Endothelial cell of umbilical vein (primary cell): Measurements from ENCODE around the gene ISL1. TPM values are rescaled to one million over a fixed set of nuclear protein-coding genes. Genes with fewer than 3 reads are reported as not detected.

ENCODE experiments used
- BruUV-seq: library from RNA; stranded (reverse); fragments of 400-500 nt; replicated peaks from 2 replicates; lab custom pipeline; 2021; lab: Mats Ljungman, UMichigan
- CTCF ChIA-PET: fragments of 300-600, 350-600 bp; sonication (Branson Sonifier 250); formaldehyde crosslinking; loops from one replicate; lab custom pipeline; 2021; ENCODE audit warnings: antibody characterized with exemption, inconsistent platforms; lab: Charles Lee
- POLR2A ChIA-PET: fragments of 300-600, 350-600 bp; sonication (Branson Sonifier 250); formaldehyde crosslinking; loops from one replicate; lab custom pipeline; 2021; ENCODE audit warnings: antibody characterized with exemption, inconsistent platforms; lab: Charles Lee
- DNase-seq: peaks from one replicate; pipeline ENCODE4 v3.0.0-alpha.2; 2011; ENCODE audit warnings: low read depth, low spot score
- FAIRE-seq: peaks from 2 replicates; lab custom pipeline; 2011; peaks lifted over from hg19 to GRCh38; lab: Jason Lieb, UNC
- H2AFZ ChIP-seq: 2 replicates; pipeline ENCODE4 v1.6.0; 2012; ENCODE audit warnings: low read depth, low read length, control low read depth, inconsistent platforms
- H3K27ac ChIP-seq: 2 replicates; pipeline ENCODE4 v1.5.1; 2011; ENCODE audit warnings: low read depth, mild to moderate bottlenecking, control low read depth, low read length, moderate library complexity; ENCODE audit not compliant: insufficient read depth
- H3K27me3 ChIP-seq, 2 experiments: 2 replicates each; pipeline versions ENCODE4 v1.6.0 to v1.6.1; 2011; ENCODE audit warnings: low read length in 2 of 2, mixed read lengths in 1 of 2; ENCODE audit not compliant: control insufficient read depth in 2 of 2, insufficient read depth in 2 of 2
- H3K36me3 ChIP-seq, 2 experiments: 2 replicates in 1 of 2; 3 replicates in 1 of 2; pipeline ENCODE4 v1.5.1; 2011; ENCODE audit warnings: low read length in 2 of 2, mild to moderate bottlenecking in 1 of 2, moderate library complexity in 1 of 2; ENCODE audit not compliant: control insufficient read depth in 2 of 2, insufficient read depth in 2 of 2; ENCODE audit errors: extremely low read depth in 1 of 2
- H3K4me1 ChIP-seq: 3 replicates; pipeline ENCODE4 v1.5.1; 2011; ENCODE audit warnings: mild to moderate bottlenecking, low read length; ENCODE audit not compliant: control insufficient read depth, insufficient read depth; ENCODE audit errors: extremely low read depth
- H3K4me2 ChIP-seq: 2 replicates; pipeline ENCODE4 v1.6.1; 2011; ENCODE audit warnings: low read length, control low read depth, mixed read lengths; ENCODE audit not compliant: insufficient read depth
- H3K4me3 ChIP-seq, 3 experiments: fragments of 200-600 bp in 1 of 3; sonication (generic), shearing (Covaris generic) in 1 of 3; replicated peaks in 1 of 3; 2 replicates each; pipeline ENCODE4 v1.5.1; 2011 to 2016; ENCODE audit warnings: control low read depth in 3 of 3, low read length in 3 of 3, mild to moderate bottlenecking in 2 of 3, inconsistent platforms in 1 of 3, low read depth in 1 of 3, moderate library complexity in 1 of 3; ENCODE audit not compliant: insufficient read depth in 1 of 3
- H3K79me2 ChIP-seq: 2 replicates; pipeline ENCODE4 v1.6.0; 2012; ENCODE audit warnings: low read length, inconsistent platforms; ENCODE audit not compliant: control insufficient read depth, insufficient read depth
- H3K9ac ChIP-seq: replicated peaks from 2 replicates; pipeline ENCODE3; 2011; ENCODE audit warnings: low read length, control low read depth; ENCODE audit not compliant: insufficient read depth; ENCODE audit errors: extremely low read depth
- H3K9me1 ChIP-seq: replicated peaks from 3 replicates; pipeline ENCODE4 v1.6.0; 2011; ENCODE audit warnings: mild to moderate bottlenecking, low read length; ENCODE audit not compliant: control insufficient read depth, insufficient read depth; ENCODE audit errors: extremely low read depth
- H3K9me3 ChIP-seq: replicated peaks from 2 replicates; pipeline ENCODE4 v1.5.1; 2012; ENCODE audit warnings: low read length, inconsistent platforms; ENCODE audit not compliant: control insufficient read depth, insufficient read depth
- H4K20me1 ChIP-seq: replicated peaks from 2 replicates; pipeline ENCODE3; 2011; ENCODE audit warnings: mild to moderate bottlenecking, low read length; ENCODE audit not compliant: control insufficient read depth, insufficient read depth; ENCODE audit errors: extremely low read depth
- CTCF ChIP-seq, 2 donors: IDR thresholded peaks; 1 replicate in 1 of 2; 2 replicates in 1 of 2; pipeline ENCODE4 v1.5.1; 2011; ENCODE audit warnings: low read length in 2 of 2, mild to moderate bottlenecking in 2 of 2, moderate library complexity in 2 of 2, control low read depth in 1 of 2, inconsistent platforms in 1 of 2, low read depth in 1 of 2; ENCODE audit not compliant: insufficient read depth in 1 of 2; ENCODE audit errors: extremely low read depth in 1 of 2
- EZH2 ChIP-seq: IDR thresholded peaks from 2 replicates; pipeline ENCODE4 v1.6.1; 2012; ENCODE audit warnings: borderline replicate concordance, low read depth, mild to moderate bottlenecking, moderate library complexity, low read length, inconsistent platforms; ENCODE audit not compliant: severe bottlenecking
- FOS ChIP-seq: IDR thresholded peaks from 2 replicates; pipeline ENCODE4 v1.6.1; 2011; ENCODE audit warnings: mild to moderate bottlenecking, low read length, moderate library complexity, borderline replicate concordance; ENCODE audit not compliant: insufficient read depth
- GATA2 ChIP-seq: IDR thresholded peaks from 2 replicates; pipeline ENCODE4 v1.7.0; 2011; ENCODE audit warnings: low read depth, mild to moderate bottlenecking, moderate library complexity, mixed read lengths, low read length; ENCODE audit not compliant: insufficient read length, insufficient read depth
- JUN ChIP-seq: IDR thresholded peaks from 2 replicates; pipeline ENCODE4 v1.6.1; 2011; ENCODE audit warnings: borderline replicate concordance, low read depth; ENCODE audit not compliant: insufficient read length, insufficient read depth
- MYC ChIP-seq: IDR thresholded peaks from one replicate; pipeline ENCODE4 v1.6.1; 2011; ENCODE audit warnings: mild to moderate bottlenecking, low read depth, low read length
- POLR2A ChIP-seq: IDR thresholded peaks from 2 replicates; pipeline ENCODE4 v1.6.1; 2012; ENCODE audit warnings: low read depth, mild to moderate bottlenecking, control low read depth, low read length
- POLR2AphosphoS5 ChIP-seq: IDR thresholded peaks from 2 replicates; pipeline ENCODE4 v1.6.1; 2012; ENCODE audit warnings: low read depth, mild to moderate bottlenecking, control low read depth, low read length, moderate library complexity; ENCODE audit not compliant: insufficient read depth
- dilution Hi-C: fragments of 300-500 bp; cut with MboI; formaldehyde crosslinking; loops from one replicate; pipeline ENCODE4 v1.15.0; 2019; ENCODE audit warnings: low sequenced_read_pairs; ENCODE audit not compliant: extremely low pct_ligation_motif_present
- intact Hi-C: fragments of 100-400 bp; cut with micrococcal nuclease; formaldehyde crosslinking; loops from one replicate; pipeline ENCODE4 v1.10.0; 2022
- polyA plus RNA-seq, 4 experiments: library from polyadenylated mRNA; depleted of rRNA in 3 of 4; stranded (reverse) in 3 of 4; unstranded in 1 of 4; fragments of >200 nt; gene quantifications; 2 replicates each; pipeline versions ENCODE4 v1.2.1 to v1.2.3, GENCODE V29; 2011 to 2012; ENCODE audit warnings: missing spikeins in 1 of 4
- total RNA-seq: library from RNA; stranded (reverse); gene quantifications from 2 replicates; pipeline ENCODE4 v1.2.3, GENCODE V29; 2021
- TF ChIP-seq, protein P1 (sequence below): IDR thresholded peaks from 2 replicates; pipeline ENCODE4 v1.6.1; 2011; ENCODE audit not compliant: insufficient read depth, insufficient read length

Gene ISL1
- total and polyA plus RNA-seq, 2 donors (not counting 3 experiments of a cell fraction or from before 2014, with no cell fraction given) = 0.28 to 1.1 TPM

GRCh38 chr5:51373880-51374523 is 9.2 kb upstream of the ISL1 start:
- Histone ChIP-seq H2AFZ (no peak overlapping the region), H3K27me3 (peaks cover 18 to 26% of the 10 kb centered on the region in 2 experiments), H4K20me1 (no peaks in the 10 kb centered on the region), H3K36me3 (no peaks in the 10 kb centered on the region), H3K4me3 (no peak overlapping the region), H3K9me3 (no peaks in the 10 kb centered on the region), H3K79me2 (no peaks in the 10 kb centered on the region), H3K9me1 (no peaks in the 10 kb centered on the region), H3K9ac (no peak overlapping the region), H3K4me1 (no peaks in the 10 kb centered on the region), H3K27ac (no peak overlapping the region), H3K4me2 (no peak overlapping the region)
- intact Hi-C loops (no loop called here), dilution Hi-C loops (no loop called here)
- ChIA-PET POLR2A (no interaction called here), CTCF (no interaction called here)
- DNase-seq (no peak), FAIRE-seq (no peak)
- no TSS peak for BruUV-seq
- TF ChIP-seq POLR2AphosphoS5 = no peak
- TF ChIP-seq, protein P1, sequence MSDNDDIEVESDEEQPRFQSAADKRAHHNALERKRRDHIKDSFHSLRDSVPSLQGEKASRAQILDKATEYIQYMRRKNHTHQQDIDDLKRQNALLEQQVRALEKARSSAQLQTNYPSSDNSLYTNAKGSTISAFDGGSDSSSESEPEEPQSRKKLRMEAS = no peak
- no peak for TF ChIP-seq POLR2A
- TF ChIP-seq EZH2 = no peak
- no peak for TF ChIP-seq GATA2
- no peak for TF ChIP-seq JUN
- no peak for TF ChIP-seq CTCF (IDR thresholded peaks at IDR 0.05; ENCODE audit: extremely low read depth in 1 of 2, insufficient read depth in 1 of 2, low read depth in 1 of 2, low read length in 2 of 2)
- no peak for TF ChIP-seq MYC
- no peak for TF ChIP-seq FOS
